H1 (cell line): ENCODE data around the gene PUSL1. TPM values are rescaled to one million over a fixed set of nuclear protein-coding genes. Genes with fewer than 3 reads are reported as not detected.

Experiments used
- CTCF ChIA-PET: fragments of 300-600 bp; sonication (Branson Sonifier 250); formaldehyde crosslinking; loops from one replicate; lab custom pipeline; 2021; ENCODE audit not compliant: partially characterized antibody; lab: Charles Lee
- POLR2A ChIA-PET: fragments of 300-600 bp; sonication (Branson Sonifier 250); formaldehyde crosslinking; loops from one replicate; lab custom pipeline; 2021; ENCODE audit warnings: inconsistent platforms; ENCODE audit not compliant: partially characterized antibody; lab: Charles Lee
- DNase-seq, 2 experiments: peaks; one replicate each; pipeline versions ENCODE4 v3.0.0 to v3.0.0-alpha.2; 2010 to 2022; ENCODE audit warnings: low spot score in 2 of 2, low read depth in 1 of 2, mixed read lengths in 1 of 2
- FAIRE-seq: peaks from 2 replicates; lab custom pipeline; 2011; peaks lifted over from hg19 to GRCh38; lab: Jason Lieb, UNC
- H2AFZ ChIP-seq: 2 replicates; pipeline ENCODE4 v1.8.1; 2012; ENCODE audit warnings: low read length, inconsistent platforms
- H2AK5ac ChIP-seq: 2 replicates; pipeline ENCODE4 v1.6.1; 2013; ENCODE audit warnings: low read depth, low read length
- H2BK120ac ChIP-seq: replicated peaks from 2 replicates; pipeline ENCODE3; 2013; ENCODE audit warnings: low read depth, low read length, inconsistent platforms
- H2BK12ac ChIP-seq: 2 replicates; pipeline ENCODE4 v1.6.1; 2013; ENCODE audit warnings: low read depth, low read length
- H2BK15ac ChIP-seq: 2 replicates; pipeline ENCODE4 v1.6.1; 2013; ENCODE audit warnings: low read length
- H2BK20ac ChIP-seq: 2 replicates; pipeline ENCODE4 v1.6.1; 2013; ENCODE audit warnings: low read length
- H2BK5ac ChIP-seq: 2 replicates; pipeline ENCODE4 v1.6.1; 2013; ENCODE audit warnings: low read depth, low read length
- H3K14ac ChIP-seq: 2 replicates; pipeline ENCODE4 v1.6.1; 2013; ENCODE audit warnings: inconsistent platforms; ENCODE audit not compliant: insufficient read length
- H3K18ac ChIP-seq: 2 replicates; pipeline ENCODE4 v1.6.1; 2013; ENCODE audit warnings: low read length; ENCODE audit errors: extremely low read depth
- H3K23ac ChIP-seq: 2 replicates; pipeline ENCODE4 v1.6.1; 2013; ENCODE audit warnings: inconsistent platforms; ENCODE audit not compliant: insufficient read length
- H3K23me2 ChIP-seq: 2 replicates; pipeline ENCODE4 v1.6.1; 2013; ENCODE audit warnings: low read depth, low read length
- H3K27ac ChIP-seq: 2 replicates; pipeline ENCODE4 v1.6.1; 2011; ENCODE audit warnings: low read depth, low read length, inconsistent platforms
- H3K27me3 ChIP-seq, 4 experiments: replicated peaks in 1 of 4; 1 replicate in 1 of 4; 2 replicates in 3 of 4; pipeline versions ENCODE4 v1.6.1 to v1.8.1; 2011 to 2013; ENCODE audit warnings: low read length in 3 of 4, mild to moderate bottlenecking in 3 of 4, inconsistent platforms in 2 of 4, mixed read lengths in 2 of 4, moderate library complexity in 1 of 4; ENCODE audit not compliant: control insufficient read depth in 3 of 4, insufficient read depth in 3 of 4; ENCODE audit errors: extremely low read depth in 1 of 4
- H3K36me3 ChIP-seq, 4 experiments: 2 replicates each; pipeline versions ENCODE4 v1.6.1 to v1.8.1; 2011 to 2013; ENCODE audit warnings: mild to moderate bottlenecking in 4 of 4, low read length in 3 of 4, moderate library complexity in 2 of 4, control low read depth in 1 of 4, inconsistent platforms in 1 of 4; ENCODE audit not compliant: insufficient read depth in 4 of 4, control insufficient read depth in 2 of 4
- H3K4ac ChIP-seq: replicated peaks from 2 replicates; pipeline ENCODE3; 2013; ENCODE audit warnings: low read length, low read depth, mixed read lengths, inconsistent platforms; ENCODE audit not compliant: insufficient read length
- H3K4me1 ChIP-seq, 4 experiments: replicated peaks in 1 of 4; 1 replicate in 1 of 4; 2 replicates in 3 of 4; pipeline versions ENCODE4 v1.6.1 to v1.8.1; 2011 to 2013; ENCODE audit warnings: low read length in 3 of 4, inconsistent platforms in 2 of 4, mixed read lengths in 1 of 4; ENCODE audit not compliant: insufficient read depth in 4 of 4, control insufficient read depth in 3 of 4
- H3K4me2 ChIP-seq, 2 experiments: 2 replicates each; pipeline versions ENCODE4 v1.6.1 to v1.8.1; 2011 to 2013; ENCODE audit warnings: low read depth in 2 of 2, low read length in 2 of 2, control low read depth in 1 of 2, inconsistent platforms in 1 of 2, mild to moderate bottlenecking in 1 of 2; ENCODE audit not compliant: insufficient read depth in 1 of 2
- H3K4me3 ChIP-seq, 4 experiments: fragments of 200-600, 300-600 bp in 1 of 4; sonication (generic), shearing (Covaris generic), sonication (Bioruptor Twin) in 1 of 4; 2 replicates each; pipeline versions ENCODE4 v1.5.1 to v1.8.1; 2011 to 2016; ENCODE audit warnings: low read length in 4 of 4, low read depth in 3 of 4, control low read depth in 2 of 4, inconsistent platforms in 2 of 4, mild to moderate bottlenecking in 2 of 4, mixed read lengths in 1 of 4, moderate library complexity in 1 of 4; ENCODE audit not compliant: insufficient read depth in 2 of 4; ENCODE audit errors: extremely low read depth in 1 of 4
- H3K56ac ChIP-seq: replicated peaks from 2 replicates; pipeline ENCODE3; 2013; ENCODE audit warnings: low read depth, mild to moderate bottlenecking, mixed read lengths, low read length, inconsistent platforms; ENCODE audit not compliant: insufficient read length
- H3K79me1 ChIP-seq: 2 replicates; pipeline ENCODE4 v1.6.1; 2013; ENCODE audit warnings: low read depth, low read length, control low read depth
- H3K79me2 ChIP-seq, 2 experiments: 2 replicates each; pipeline versions ENCODE4 v1.6.1 to v1.8.1; 2012 to 2013; ENCODE audit warnings: low read length in 2 of 2, mild to moderate bottlenecking in 2 of 2, inconsistent platforms in 1 of 2; ENCODE audit not compliant: insufficient read depth in 2 of 2, control insufficient read depth in 1 of 2
- H3K9ac ChIP-seq, 4 experiments: replicated peaks in 1 of 4; 1 replicate in 1 of 4; 2 replicates in 3 of 4; pipeline versions ENCODE4 v1.6.1 to v1.8.1; 2011 to 2013; ENCODE audit warnings: low read depth in 3 of 4, low read length in 3 of 4, control low read depth in 2 of 4, mild to moderate bottlenecking in 2 of 4, moderate library complexity in 2 of 4, inconsistent platforms in 1 of 4; ENCODE audit errors: extremely low read depth in 1 of 4
- H3K9me3 ChIP-seq, 2 experiments: 2 replicates each; pipeline versions ENCODE4 v1.6.1 to v1.8.1; 2012 to 2013; ENCODE audit warnings: mild to moderate bottlenecking in 2 of 2, moderate library complexity in 2 of 2, control low read depth in 1 of 2, inconsistent platforms in 1 of 2, low read depth in 1 of 2, low read length in 1 of 2, mixed read lengths in 1 of 2; ENCODE audit not compliant: insufficient read depth in 2 of 2
- H4K20me1 ChIP-seq, 2 experiments: replicated peaks in 1 of 2; 2 replicates each; pipeline versions ENCODE3 to v1.8.1; 2011 to 2013; ENCODE audit warnings: inconsistent platforms in 2 of 2, low read length in 2 of 2, mild to moderate bottlenecking in 1 of 2; ENCODE audit not compliant: insufficient read depth in 2 of 2, control insufficient read depth in 1 of 2
- H4K5ac ChIP-seq: 2 replicates; pipeline ENCODE4 v1.6.1; 2013; ENCODE audit warnings: low read length, low read depth, mixed read lengths, inconsistent platforms; ENCODE audit not compliant: insufficient read length
- H4K8ac ChIP-seq: 2 replicates; pipeline ENCODE4 v1.8.0; 2013; ENCODE audit warnings: mild to moderate bottlenecking, moderate library complexity, low read length, inconsistent platforms; ENCODE audit not compliant: insufficient read depth; ENCODE audit errors: extremely low read depth
- H4K91ac ChIP-seq: replicated peaks from 2 replicates; pipeline ENCODE3; 2013; ENCODE audit warnings: low read length, mixed read lengths, inconsistent platforms; ENCODE audit not compliant: insufficient read length
- POLR2A ChIP-seq, 2 experiments: IDR thresholded peaks; 1 replicate in 1 of 2; 2 replicates in 1 of 2; pipeline ENCODE4 v1.6.1; 2011; ENCODE audit warnings: low read depth in 2 of 2, low read length in 2 of 2, mild to moderate bottlenecking in 2 of 2; ENCODE audit errors: control extremely low read depth in 1 of 2
- whole genome bisulfite sequencing, 2 experiments: shearing (Covaris generic) in 1 of 2; methylation state at CpG; one replicate each; pipeline versions ENCODE4 v1.1.6 to v1.1.7; 2013 to 2015; ENCODE audit warnings: low lambda C conversion rate in 2 of 2, mixed read lengths in 2 of 2, inconsistent platforms in 1 of 2, low coverage in 1 of 2, missing lambda C conversion rate in 1 of 2; ENCODE audit not compliant: insufficient replicate concordance in 2 of 2, insufficient coverage in 1 of 2, insufficient read length in 1 of 2; ENCODE audit errors: extremely low coverage in 1 of 2, missing lambda C conversion rate in 1 of 2; 5-methylcytosine and 5-hydroxymethylcytosine counted together
- polyA plus RNA-seq, 7 experiments: library from polyadenylated mRNA; depleted of rRNA in 3 of 7; stranded (reverse) in 5 of 7; unstranded in 2 of 7; fragments of >200 nt in 5 of 7; fragments of 200-250 nt in 2 of 7; gene quantifications; 1 replicate in 5 of 7; 2 replicates in 1 of 7; 4 replicates in 1 of 7; pipeline versions ENCODE4 v1.2.1 to v1.2.3, GENCODE V29; 2011 to 2013; ENCODE audit warnings: missing spikeins in 2 of 7, mixed read lengths in 2 of 7
- total RNA-seq: library from RNA; stranded (reverse); fragmentation: NEBNext Ultra II Directional; extraction: Animal tissue kit (Norgen Biotek cat#: 25700); gene quantifications from 2 replicates; pipeline ENCODE4 v1.2.1, GENCODE V29; 2021

PUSL1 gene
- total and polyA plus RNA-seq, 2 of the 8 experiments (the other 6 are each of a cell fraction or from before 2014, with no cell fraction given) = 38.8 to 87.4 TPM

GRCh38 chr1:1345384-1345783 is 37.0 kb downstream of the PUSL1 start:
- Histone ChIP-seq H2BK15ac (no peak overlapping the region), H2AFZ (no peak overlapping the region), H4K5ac (no peak overlapping the region), H3K4ac (no peak overlapping the region), H2BK20ac (no peak overlapping the region), H3K36me3 (peaks cover 2 to 16% (median 9%) of the 10 kb centered on the region in 4 experiments; a peak in 6 of 8 replicates), H3K4me2 (no peak overlapping the region), H2BK12ac (no peak overlapping the region), H3K18ac (no peak overlapping the region), H4K20me1 (peaks cover 20 to 46% of the 10 kb centered on the region in 2 experiments), H3K27me3 (no peaks in the 10 kb centered on the region; a peak in 1 of 7 replicates), H3K23me2 (peaks cover 12% of the 10 kb centered on the region; the same call in 1 of the 2 replicates), H3K79me2 (peaks cover 0 to 28% of the 10 kb centered on the region in 2 experiments; a peak in 3 of 4 replicates), H3K9ac (no peak overlapping the region), H3K27ac (no peak overlapping the region), H4K91ac (no peak overlapping the region), H3K23ac (no peak overlapping the region), H3K4me1 (peaks cover 0 to 16% (median 9%) of the 10 kb centered on the region in 4 experiments; a peak in 5 of 7 replicates), H3K14ac (no peak overlapping the region), H3K9me3 (peaks cover 0 to 5% of the 10 kb centered on the region in 2 experiments; a peak in 1 of 4 replicates), H3K4me3 (no peak overlapping the region), H2AK5ac (no peak overlapping the region), H3K56ac (no peak overlapping the region), H3K79me1 (peaks cover 27% of the 10 kb centered on the region), H2BK5ac (no peak overlapping the region), H2BK120ac (no peak overlapping the region), H4K8ac (no peak overlapping the region; the same call in 1 of the 2 replicates)
- CTCF ChIA-PET = interaction anchor here (0.6 to 4.4 kb wide), 8 partner anchors 8 to 85 kb away, joined by 3 to 34 read pairs (median 4); no protein-coding TSS in a partner anchor
- no peak for FAIRE-seq
- 87% methylated on average over 9 of the region's 16 CpGs; no CpG with 5 or more reads in 1 of the 2 experiments for WGBS, 2 experiments
- POLR2A ChIA-PET = interaction anchor here (0.6 to 3.1 kb wide), 10 partner anchors 9 to 119 kb away, joined by 3 to 12 read pairs (median 4); partner anchors contain the start of genes ANKRD65, CCNL2 and TAS1R3
- DNase-seq = no peak
- TF ChIP-seq POLR2A (IDR thresholded peaks at IDR 0.05; ENCODE audit: control extremely low read depth in 1 of 2, low read depth in 2 of 2, low read length in 2 of 2) = no peak
